ENCODE results near the gene NPHS1.

The NPHS1 gene

GRCh38 chr19:35779033-35779432 lies 73.3 kb downstream of the NPHS1 start:
- Histone ChIP-seq H3K9me3 (ENCODE audit: control insufficient read depth, insufficient read depth, low read length) (no peaks in the 10 kb centered on the region), H3F3A (ENCODE audit: control insufficient read depth, insufficient read depth) (no peaks in the 10 kb centered on the region), H3K4me2 (ENCODE audit: low read length) (no peak overlapping the region), H3K79me2 (ENCODE audit: control insufficient read depth, low read length) (peaks cover 5% of the 10 kb centered on the region; the same call in 1 of the 2 replicates), H4K20me1 (ENCODE audit: control insufficient read depth, insufficient read depth, low read depth, low read length) (no peaks in the 10 kb centered on the region), H3K9me2 (replicated peaks; ENCODE audit: control insufficient read depth, low read length) (no peaks in the 10 kb centered on the region), H3K4me1 (ENCODE audit: control insufficient read depth, low read length) (peaks cover 15% of the 10 kb centered on the region), H3K36me3 (ENCODE audit: control insufficient read depth, low read length) (no peaks in the 10 kb centered on the region), H3K27ac (ENCODE audit: low read depth, low read length) (no peak overlapping the region), H3K27me3 (ENCODE audit: control insufficient read depth, low read length) (no peaks in the 10 kb centered on the region), H3K4me3 (ENCODE audit: low read length) (no peak overlapping the region)
- no peak for TF ChIP-seq EZH2phosphoT487 (IDR thresholded peaks at IDR 0.05; ENCODE audit: borderline replicate concordance, low read length)
- no peak for TF ChIP-seq CTCF (IDR thresholded peaks at IDR 0.05; ENCODE audit: low read depth, low read length, poor library complexity, severe bottlenecking)

- no peak for TF ChIP-seq EZH2phosphoT487 (IDR thresholded peaks at IDR 0.05; ENCODE audit: borderline replicate concordance, low read length)
- TF ChIP-seq CTCF (IDR thresholded peaks at IDR 0.05; ENCODE audit: low read depth, low read length, poor library complexity, severe bottlenecking) = no peak
- Histone ChIP-seq H3K27me3 (ENCODE audit: control insufficient read depth, low read length) (no peaks in the 10 kb centered on the region), H3K9me3 (ENCODE audit: control insufficient read depth, insufficient read depth, low read length) (no peaks in the 10 kb centered on the region), H3K4me2 (ENCODE audit: low read length) (no peak overlapping the region), H3K36me3 (ENCODE audit: control insufficient read depth, low read length) (no peaks in the 10 kb centered on the region), H3K79me2 (ENCODE audit: control insufficient read depth, low read length) (peaks cover 5% of the 10 kb centered on the region; the same call in 1 of the 2 replicates), H4K20me1 (ENCODE audit: control insufficient read depth, insufficient read depth, low read depth, low read length) (no peaks in the 10 kb centered on the region), H3K9me2 (replicated peaks; ENCODE audit: control insufficient read depth, low read length) (no peaks in the 10 kb centered on the region), H3K4me3 (ENCODE audit: low read length) (no peak overlapping the region), H3F3A (ENCODE audit: control insufficient read depth, insufficient read depth) (no peaks in the 10 kb centered on the region), H3K4me1 (ENCODE audit: control insufficient read depth, low read length) (peaks cover 15% of the 10 kb centered on the region), H3K27ac (ENCODE audit: low read depth, low read length) (no peak overlapping the region)
Measured at GRCh38 chr19:35777961-35778360, 74.3 kb downstream of the NPHS1 start.

DNA sequence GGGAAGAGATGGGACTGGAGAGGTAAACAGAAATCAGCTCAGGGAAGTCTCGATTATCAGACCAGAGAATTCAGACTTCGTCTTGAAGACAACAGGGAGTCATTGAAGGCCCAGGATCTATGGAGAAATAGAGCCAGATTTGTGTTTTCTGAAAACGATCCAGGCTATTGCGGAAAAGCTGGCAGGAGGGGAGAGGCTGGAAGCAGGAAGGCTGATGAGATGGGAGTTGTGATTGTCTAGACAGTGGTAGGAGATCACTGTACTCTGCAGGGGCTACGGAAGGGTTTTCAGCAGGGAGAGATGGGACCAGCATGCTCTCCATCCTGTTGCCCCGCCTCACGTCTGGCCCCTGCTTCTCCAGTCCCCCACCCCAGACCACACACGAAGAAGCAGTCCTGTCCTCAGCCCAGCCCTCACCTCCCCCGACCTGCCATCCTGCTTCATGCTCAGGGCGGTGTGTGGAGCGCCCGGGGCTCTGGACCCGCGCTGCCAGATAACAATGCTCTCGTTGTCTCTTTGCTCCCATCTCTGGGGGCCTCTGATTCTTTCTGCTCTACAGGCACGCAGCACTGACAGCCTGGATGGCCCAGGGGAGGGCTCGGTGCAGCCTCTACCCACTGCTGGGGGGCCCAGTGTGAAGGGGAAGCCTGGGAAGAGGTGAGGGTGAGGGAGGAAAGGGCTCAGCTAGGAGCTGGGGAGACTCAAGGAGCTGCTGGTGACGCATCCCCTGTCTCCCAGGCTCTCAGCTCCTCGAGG lies 75.0 kb downstream of the NPHS1 start:
- no peaks in the 10 kb centered on the region for H3K27me3 ChIP-seq (ENCODE audit: control insufficient read depth, low read length)
- H3K9me3 ChIP-seq (ENCODE audit: control insufficient read depth, insufficient read depth, low read length) = no peaks in the 10 kb centered on the region
- no peak overlapping the region for H3K27ac ChIP-seq (ENCODE audit: low read depth, low read length)
- H3K79me2 ChIP-seq (ENCODE audit: control insufficient read depth, low read length) = peaks cover 5% of the 10 kb centered on the region; the same call in 1 of the 2 replicates
- H3F3A ChIP-seq (ENCODE audit: control insufficient read depth, insufficient read depth) = no peaks in the 10 kb centered on the region; the same call in 1 of the 2 replicates
- H3K9me2 ChIP-seq (replicated peaks; ENCODE audit: control insufficient read depth, low read length) = no peaks in the 10 kb centered on the region
- H3K36me3 ChIP-seq (ENCODE audit: control insufficient read depth, low read length) = no peaks in the 10 kb centered on the region
- no peak overlapping the region for H3K4me3 ChIP-seq (ENCODE audit: low read length)
- TF ChIP-seq EZH2phosphoT487 (IDR thresholded peaks at IDR 0.05; ENCODE audit: borderline replicate concordance, low read length) (no peak), CTCF (IDR thresholded peaks at IDR 0.05; ENCODE audit: low read depth, low read length, poor library complexity, severe bottlenecking) (no peak)
- H3K4me1 ChIP-seq (ENCODE audit: control insufficient read depth, low read length) = peaks cover 15% of the 10 kb centered on the region
- no peak overlapping the region; the same call in 1 of the 2 replicates for H3K4me2 ChIP-seq (ENCODE audit: low read length)
- H4K20me1 ChIP-seq (ENCODE audit: control insufficient read depth, insufficient read depth, low read depth, low read length) = no peaks in the 10 kb centered on the region

Measured in DOHH2 (cell line).